GM23338 (cell line): ENCODE measurements around the gene POU4F3. TPM values are rescaled to one million over a fixed set of nuclear protein-coding genes. Genes with fewer than 3 reads are reported as not detected.
A peak's percentile ranks its signal among the peaks of the same experiment; 100 is the strongest.

Experiments used
- ATAC-seq: fragments of 200-7000 bp; cut with Tn5 transposase; 3 replicates; pipeline ENCODE4 v1.9.1; 2020
- DNase-seq: peaks from one replicate; pipeline ENCODE4 v3.0.0-alpha.2; 2015; ENCODE audit warnings: low spot score
- H2AFZ ChIP-seq: fragments of 200-600 bp; sonication (generic); 2 replicates; pipeline ENCODE4 v1.8.0; 2016; ENCODE audit warnings: antibody characterized with exemption, mild to moderate bottlenecking, moderate library complexity
- H3F3A ChIP-seq: fragments of 200-600 bp; sonication (generic); replicated peaks from 2 replicates; pipeline ENCODE4 v1.8.0; 2017; ENCODE audit warnings: antibody characterized with exemption, mixed run types, low read depth
- H3K27ac ChIP-seq: fragments of 200-600 bp; sonication (generic); 2 replicates; pipeline ENCODE4 v1.6.1; 2016; ENCODE audit warnings: low read depth
- H3K27me3 ChIP-seq: fragments of 200-600 bp; sonication (generic); 2 replicates; pipeline ENCODE4 v1.8.0; 2016; ENCODE audit warnings: mild to moderate bottlenecking, mixed run types, moderate library complexity; ENCODE audit not compliant: insufficient read depth
- H3K36me3 ChIP-seq: fragments of 200-600 bp; sonication (generic); 2 replicates; pipeline ENCODE4 v1.8.0; 2016; ENCODE audit warnings: mild to moderate bottlenecking; ENCODE audit not compliant: insufficient read depth
- H3K4me1 ChIP-seq: fragments of 200-600 bp; sonication (generic); 2 replicates; pipeline ENCODE4 v1.8.0; 2016; ENCODE audit warnings: mild to moderate bottlenecking, moderate library complexity; ENCODE audit not compliant: insufficient read depth
- H3K4me2 ChIP-seq: fragments of 200-600 bp; sonication (generic); 2 replicates; pipeline ENCODE4 v1.7.1; 2017; ENCODE audit warnings: mixed run types
- H3K4me3 ChIP-seq: fragments of 200-600 bp; sonication (generic); 2 replicates; pipeline ENCODE4 v1.6.1; 2016; ENCODE audit warnings: mixed run types
- H3K79me2 ChIP-seq: fragments of 200-600 bp; sonication (generic); replicated peaks from 2 replicates; pipeline ENCODE4 v1.8.0; 2017; ENCODE audit warnings: mild to moderate bottlenecking; ENCODE audit not compliant: insufficient read depth
- H3K9me2 ChIP-seq: fragments of 200-600 bp; sonication (generic); 2 replicates; pipeline ENCODE4 v1.8.0; 2017; ENCODE audit not compliant: insufficient read depth
- H4K20me1 ChIP-seq: fragments of 200-600 bp; sonication (generic); replicated peaks from 2 replicates; pipeline ENCODE4 v1.8.0; 2017; ENCODE audit warnings: mild to moderate bottlenecking; ENCODE audit not compliant: insufficient read depth
- H3K27ac Mint-ChIP-seq: 2 replicates; pipeline ENCODE4 v1.8.0; 2020; ENCODE audit warnings: inconsistent platforms, mild to moderate bottlenecking, moderate library complexity, mixed read lengths
- H3K27me3 Mint-ChIP-seq: 3 replicates; pipeline ENCODE4 v1.8.0; 2022; ENCODE audit warnings: low read depth, mild to moderate bottlenecking, moderate library complexity, mixed read lengths, inconsistent platforms; ENCODE audit not compliant: insufficient read depth, poor library complexity
- H3K36me3 Mint-ChIP-seq: 3 replicates; pipeline ENCODE4 v1.8.0; 2021; ENCODE audit warnings: low read depth, mild to moderate bottlenecking, inconsistent platforms, moderate library complexity, mixed read lengths
- H3K4me1 Mint-ChIP-seq: 3 replicates; pipeline ENCODE4 v1.8.0; 2020; ENCODE audit warnings: mild to moderate bottlenecking, inconsistent platforms, mixed read lengths
- H3K4me3 Mint-ChIP-seq: 3 replicates; pipeline ENCODE4 v1.8.0; 2021; ENCODE audit warnings: moderate library complexity, mild to moderate bottlenecking, inconsistent platforms, mixed read lengths
- H3K9me3 Mint-ChIP-seq: 3 replicates; pipeline ENCODE4 v1.8.0; 2020; ENCODE audit warnings: moderate library complexity, mild to moderate bottlenecking, inconsistent platforms, mixed read lengths
- CREB1 ChIP-seq: fragments of 250-450 bp; sonication (Bioruptor Pico); IDR thresholded peaks from 2 replicates; pipeline ENCODE4 v1.5.0; 2020; ENCODE audit warnings: low read depth, mild to moderate bottlenecking, moderate library complexity
- CTCF ChIP-seq, 2 experiments: fragments of 200-600 bp in 1 of 2; sonication (generic) in 1 of 2; conservative IDR thresholded peaks; 2 replicates each; pipeline versions ENCODE4 v1.5.1 to v1.6.1; 2016 to 2017; ENCODE audit warnings: antibody characterized with exemption in 2 of 2, low read depth in 2 of 2, mild to moderate bottlenecking in 2 of 2, moderate library complexity in 1 of 2
- ETS1 ChIP-seq: IDR thresholded peaks from 2 replicates; pipeline ENCODE4 v1.6.1; 2016; ENCODE audit warnings: antibody characterized with exemption
- EZH2 ChIP-seq: fragments of 200-600 bp; sonication (generic); IDR thresholded peaks from one replicate; pipeline ENCODE4 v1.8.0; 2017; ENCODE audit warnings: antibody characterized with exemption, mild to moderate bottlenecking, low read depth; ENCODE audit not compliant: unreplicated experiment
- EZH2phosphoT487 ChIP-seq: fragments of 200-600 bp; sonication (generic); IDR thresholded peaks from one replicate; pipeline ENCODE4 v1.8.1; 2018; ENCODE audit warnings: antibody characterized with exemption; ENCODE audit not compliant: unreplicated experiment
- JUNB ChIP-seq: IDR thresholded peaks from one replicate; pipeline ENCODE4 v1.6.1; 2016; ENCODE audit warnings: antibody characterized with exemption; ENCODE audit not compliant: unreplicated experiment
- NANOG ChIP-seq: IDR thresholded peaks from 2 replicates; pipeline ENCODE4 v1.6.1; 2016; ENCODE audit warnings: antibody characterized with exemption, borderline replicate concordance
- POLR2AphosphoS5 ChIP-seq: IDR thresholded peaks from 2 replicates; pipeline ENCODE4 v1.6.1; 2016; ENCODE audit warnings: antibody characterized with exemption, low read depth
- REST ChIP-seq: IDR thresholded peaks from one replicate; pipeline ENCODE4 v1.6.1; 2018; ENCODE audit warnings: antibody characterized with exemption; ENCODE audit not compliant: unreplicated experiment
- ZNF114 ChIP-seq: fragments of 250-450 bp; sonication (Bioruptor Pico); IDR thresholded peaks from 2 replicates; pipeline ENCODE4 v1.5.0; 2020; ENCODE audit warnings: mild to moderate bottlenecking, moderate library complexity
- ZNF331 ChIP-seq: fragments of 250-450 bp; sonication (Bioruptor Pico); IDR thresholded peaks from 2 replicates; pipeline ENCODE4 v1.5.0; 2020; ENCODE audit warnings: low read depth, mild to moderate bottlenecking, moderate library complexity
- ZNF462 ChIP-seq: fragments of 250-450 bp; sonication (Bioruptor Pico); IDR thresholded peaks from 2 replicates; pipeline ENCODE4 v1.5.0; 2020; ENCODE audit warnings: mild to moderate bottlenecking, moderate library complexity
- polyA plus RNA-seq: library from polyadenylated mRNA; unstranded; fragments of >200 nt; fragmentation: Nextera tagmentation; extraction: Ambion mirVana; gene quantifications from 2 replicates; pipeline ENCODE4 v1.2.1, GENCODE V29; 2016
- total RNA-seq: library from RNA; depleted of rRNA; stranded (reverse); fragments of >200 nt; shearing (Covaris generic); gene quantifications from 2 replicates; pipeline ENCODE4 v1.2.3, GENCODE V29; 2014

Gene POU4F3
- total and polyA plus RNA-seq, 2 experiments from 2014 or later, result 0.49 TPM; not detected in 1

- TF ChIP-seq ETS1, result no peak
- TF ChIP-seq POLR2AphosphoS5, result no peak
- TF ChIP-seq EZH2phosphoT487, result no peak
Measured at GRCh38 chr5:146376821-146377220, 38.2 kb downstream of the POU4F3 start (continued).

GRCh38 chr5:146378986-146379385 lies 40.3 kb downstream of the POU4F3 start:
- Histone ChIP-seq H3K27me3 (peaks cover 26% of the 10 kb centered on the region), H3K4me2 (peak overlapping the region; percentile 71), H3K4me1 (no peaks in the 10 kb centered on the region), H3F3A (no peaks in the 10 kb centered on the region), H2AFZ (peak overlapping the region; percentile 90), H3K36me3 (no peaks in the 10 kb centered on the region), H3K79me2 (no peaks in the 10 kb centered on the region), H3K4me3 (peak overlapping the region; percentile 42), H3K9me2 (no peaks in the 10 kb centered on the region), H3K27ac (no peak overlapping the region), H4K20me1 (no peaks in the 10 kb centered on the region)
- peak; percentile 62 for DNase-seq
- Mint-ChIP-seq H3K27ac (no peak overlapping the region), H3K9me3 (no peaks in the 10 kb centered on the region), H3K27me3 (peaks cover 13% of the 10 kb centered on the region), H3K36me3 (no peaks in the 10 kb centered on the region), H3K4me1 (peaks cover 2% of the 10 kb centered on the region; the same call in 2 of the 3 replicates), H3K4me3 (peak overlapping the region; percentile 23; the same call in 1 of the 3 replicates)
- peak; percentile 90 for ATAC-seq
- no peak for TF ChIP-seq ZNF331
- TF ChIP-seq JUNB, result no peak
- TF ChIP-seq ZNF114, result no peak
- TF ChIP-seq REST, result no peak
- TF ChIP-seq NANOG, result no peak
- no peak for TF ChIP-seq EZH2phosphoT487
- no peak for TF ChIP-seq ZNF462
- no peak for TF ChIP-seq CTCF (conservative IDR thresholded peaks at IDR 0.05; ENCODE audit: low read depth in 2 of 2)
- TF ChIP-seq CREB1, result no peak
- no peak for TF ChIP-seq EZH2
- no peak for TF ChIP-seq POLR2AphosphoS5
